Thyroid gland (tissue), 4 donors: ENCODE results near the gene VPS33A.

ENCODE experiments used
- CTCF ChIP-seq, 6 experiments: fragments of 200-600 bp in 3 of 6; fragments of 450-650 bp in 3 of 6; sonication (generic) in 3 of 6; IDR thresholded peaks; one replicate each; pipeline ENCODE4 v1.5.1; 2016 to 2019; ENCODE audit warnings: antibody characterized with exemption in 6 of 6, mild to moderate bottlenecking in 2 of 6, inconsistent platforms in 1 of 6, moderate library complexity in 1 of 6
- POLR2A ChIP-seq, 2 donors: fragments of 450-650 bp; IDR thresholded peaks; one replicate each; pipeline ENCODE4 v1.6.1; 2017; ENCODE audit warnings: antibody characterized with exemption in 2 of 2, mild to moderate bottlenecking in 2 of 2, moderate library complexity in 1 of 2

- TF ChIP-seq CTCF (IDR thresholded peaks at IDR 0.05) (no peak), POLR2A (IDR thresholded peaks at IDR 0.05) (no peak)
Measured at GRCh38 chr12:122207391-122207790, 58.9 kb downstream of the VPS33A start.
